Left kidney (tissue), 2 donors: ENCODE data around the gene CDH12. TPM values are rescaled to one million over a fixed set of nuclear protein-coding genes. Genes with fewer than 3 reads are reported as not detected.
"Not testable (repeated sequence)": the region's sequence is repeated elsewhere in the genome, so short reads cannot be mapped to it uniquely, and the experiment has no call there.

ENCODE experiments used
- DNase-seq: peaks from one replicate; pipeline ENCODE4 v3.0.0-alpha.2; 2013
- polyA plus RNA-seq: library from polyadenylated mRNA; unstranded; fragments of 120-200 nt; gene quantifications from one replicate; pipeline ENCODE4 v1.2.1, GENCODE V29; 2013; ENCODE audit not compliant: insufficient read length

Gene CDH12
- polyA plus RNA-seq, 1 donor: 7.5 TPM

DNA sequence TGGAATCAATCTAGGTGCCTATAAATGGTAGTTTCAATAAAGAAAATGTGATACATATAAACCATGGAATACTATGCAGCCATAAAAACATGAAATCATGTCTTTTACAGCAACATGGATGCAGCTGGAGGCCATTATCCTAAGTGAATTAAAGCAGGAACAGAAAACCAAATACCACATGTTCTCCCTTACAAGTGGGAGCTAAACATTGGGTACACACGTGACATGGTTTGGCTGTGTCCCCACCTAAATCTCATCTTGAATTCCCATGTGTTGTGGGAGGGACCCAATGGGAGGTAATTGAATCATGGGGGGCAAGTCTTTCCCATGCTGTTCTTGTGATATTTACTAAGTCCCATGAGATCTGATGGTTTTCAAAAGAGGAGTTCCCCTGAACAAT, 78.9 kb downstream of the CDH12 start:
- DNase-seq: not testable (repeated sequence)

- no peak for DNase-seq
Observed at GRCh38 chr5:22764736-22765135, 88.4 kb downstream of the CDH12 start.

DNA sequence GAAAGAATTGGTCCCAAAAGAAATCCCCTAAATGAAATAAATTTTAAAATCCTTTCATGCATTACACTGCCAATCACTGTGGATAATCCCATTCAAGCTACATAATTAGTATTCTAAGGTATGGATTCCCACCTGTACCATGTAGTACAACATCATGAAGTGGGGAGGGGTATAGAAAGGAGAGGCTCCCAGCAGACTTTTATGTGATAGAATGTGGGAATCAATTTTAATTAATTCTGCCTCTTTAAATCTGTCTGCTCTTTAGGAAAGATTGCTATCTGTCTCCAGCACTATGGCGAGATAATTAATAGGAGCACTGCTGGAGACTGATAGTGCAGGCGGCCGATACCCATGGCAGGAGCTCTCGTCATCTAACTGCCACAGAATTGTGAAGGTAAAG, 95.4 kb downstream of the CDH12 start:
- no peak for DNase-seq

- no peak for DNase-seq
Observed at GRCh38 chr5:22754155-22754554, 99.0 kb downstream of the CDH12 start.

GRCh38 chr5:22751536-22751935, 101.6 kb downstream of the CDH12 start:
- no peak for DNase-seq

- DNase-seq: no peak
Observed at GRCh38 chr5:22736443-22737003, 116.6 kb downstream of the CDH12 start.

- no peak for DNase-seq
Observed at GRCh38 chr5:22734907-22735306, 118.2 kb downstream of the CDH12 start.

DNA sequence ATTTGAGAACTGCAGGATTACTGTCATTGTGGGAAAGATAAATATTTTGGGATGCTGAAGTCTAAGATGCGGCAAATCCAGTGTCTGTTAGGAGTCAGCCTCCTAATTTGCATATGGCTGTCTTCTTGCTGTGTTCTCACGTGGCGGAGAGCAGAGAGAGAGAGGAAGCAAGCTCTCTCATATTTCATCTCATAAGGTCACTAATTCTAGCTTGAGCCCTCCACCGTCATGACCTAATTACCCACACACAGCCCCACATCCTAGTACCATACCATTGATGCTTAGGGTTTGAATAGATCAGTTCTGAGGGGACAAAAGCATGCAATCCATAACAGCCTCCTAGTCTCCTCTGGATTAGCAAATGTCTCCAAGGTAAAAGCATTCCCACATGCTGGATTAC, 124.5 kb downstream of the CDH12 start:
- DNase-seq: no peak

DNA sequence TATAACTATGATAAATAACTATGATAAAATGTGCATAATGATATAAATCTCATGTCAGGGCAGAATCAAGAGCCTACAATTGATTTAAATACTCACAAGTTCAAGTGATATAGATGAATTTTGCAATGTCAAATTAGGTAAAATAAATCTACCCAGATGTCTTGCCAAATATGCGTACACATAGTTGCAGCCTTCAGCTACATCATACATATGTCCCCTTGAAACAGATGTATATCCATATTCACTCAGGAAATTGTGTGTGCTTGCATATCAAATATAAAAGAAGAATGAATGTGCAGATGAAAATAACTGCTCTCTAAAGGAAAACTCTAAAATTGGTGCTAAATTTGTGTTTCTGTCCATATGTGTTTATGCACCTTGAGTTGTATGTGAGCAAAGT, 130.7 kb downstream of the CDH12 start:
- DNase-seq: no peak

DNA sequence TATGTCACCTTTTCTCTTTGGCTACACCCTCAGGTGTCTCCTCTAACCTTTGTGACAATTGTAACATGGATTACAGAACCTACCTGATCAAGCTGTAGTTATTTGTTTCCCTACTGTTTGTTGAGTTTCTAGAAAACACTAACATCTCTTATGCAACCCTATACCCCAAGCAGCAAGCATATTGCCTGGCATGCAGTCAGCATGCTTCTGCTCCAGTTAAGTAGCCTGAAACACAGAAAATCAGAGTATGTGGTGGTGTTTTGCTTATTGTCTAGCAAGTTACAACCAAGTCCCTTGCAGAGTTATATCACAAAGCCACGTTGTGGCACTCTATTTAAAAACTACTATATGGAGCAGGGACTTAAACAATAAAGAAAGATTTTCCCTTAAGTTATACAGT, 131.1 kb downstream of the CDH12 start:
- DNase-seq: no peak

GRCh38 chr5:22719842-22720241, 133.3 kb downstream of the CDH12 start:
- DNase-seq: no peak

- DNase-seq: no peak
Observed at GRCh38 chr5:22710660-22711059, 142.5 kb downstream of the CDH12 start.

GRCh38 chr5:22709743-22710142, 143.4 kb downstream of the CDH12 start:
- no peak for DNase-seq

- DNase-seq: no peak
Observed at GRCh38 chr5:22708770-22709328, 144.3 kb downstream of the CDH12 start.

DNA sequence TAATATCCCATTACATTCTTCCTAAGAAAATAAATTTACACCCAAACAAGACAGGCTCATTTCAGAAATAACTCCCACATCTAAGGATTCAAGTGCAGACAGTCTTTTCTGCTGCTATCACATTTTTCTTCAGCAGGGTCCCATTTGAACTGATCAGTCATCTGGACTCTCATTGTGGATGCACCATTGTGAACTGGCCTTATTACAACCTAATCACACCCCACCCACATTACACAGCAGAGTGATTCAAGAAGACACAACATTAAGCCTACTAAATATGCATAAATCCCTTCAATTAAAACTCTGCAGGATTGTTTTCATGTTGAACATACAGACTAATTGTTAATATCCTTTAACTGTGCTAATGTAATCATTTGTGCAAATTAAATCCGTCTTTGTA, 146.2 kb downstream of the CDH12 start:
- DNase-seq: no peak

- no peak for DNase-seq
Observed at GRCh38 chr5:22699319-22699718, 153.8 kb downstream of the CDH12 start.

DNA sequence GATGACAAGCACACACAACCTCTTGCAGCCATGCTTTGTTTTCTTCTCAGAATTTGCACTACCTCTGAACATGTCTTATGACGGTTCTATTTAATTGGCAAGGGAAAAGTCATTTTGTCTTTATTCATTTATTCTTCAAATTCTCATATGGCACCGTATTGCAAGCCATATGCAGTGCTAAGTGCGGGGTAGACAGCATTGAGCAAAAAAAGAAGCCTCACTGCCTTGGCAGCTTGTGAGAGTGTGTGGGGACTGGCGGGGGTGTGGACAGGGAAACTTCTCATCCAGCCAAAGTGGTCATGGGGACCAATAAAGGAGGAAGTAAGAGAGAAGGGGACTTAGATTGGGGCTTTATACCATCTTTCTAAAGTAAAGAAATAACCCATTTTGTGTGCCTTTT, 160.0 kb downstream of the CDH12 start:
- DNase-seq: no peak

GRCh38 chr5:22683050-22683449, 170.1 kb downstream of the CDH12 start:
- DNase-seq: no peak

GRCh38 chr5:22678886-22679285, 174.3 kb downstream of the CDH12 start:
- no peak for DNase-seq

GRCh38 chr5:22673131-22673530, 180.0 kb downstream of the CDH12 start:
- no peak for DNase-seq

- DNase-seq: no peak
Observed at GRCh38 chr5:22669345-22669744, 183.8 kb downstream of the CDH12 start.

GRCh38 chr5:22665801-22666200, 187.3 kb downstream of the CDH12 start:
- no peak for DNase-seq

DNA sequence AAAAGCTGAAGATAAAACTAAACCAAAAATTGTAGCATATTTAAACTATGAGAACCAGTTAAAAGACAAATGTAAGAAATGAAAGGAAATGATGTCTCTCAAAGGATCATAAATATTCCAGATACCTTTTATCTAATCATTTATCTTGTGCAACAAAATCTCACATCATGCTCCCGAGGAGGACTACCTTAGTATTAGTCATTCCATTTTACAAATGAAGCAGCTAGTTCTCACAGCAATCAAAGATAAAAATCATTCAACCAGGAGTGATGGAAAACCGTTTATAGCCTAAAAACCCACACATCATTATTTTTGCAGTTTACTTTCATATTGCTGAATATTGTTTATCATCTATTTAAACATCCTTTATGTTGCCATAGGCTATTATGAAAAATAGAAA, 190.0 kb downstream of the CDH12 start:
- DNase-seq: no peak

- no peak for DNase-seq
Observed at GRCh38 chr5:22662391-22662790, 190.8 kb downstream of the CDH12 start.

DNA sequence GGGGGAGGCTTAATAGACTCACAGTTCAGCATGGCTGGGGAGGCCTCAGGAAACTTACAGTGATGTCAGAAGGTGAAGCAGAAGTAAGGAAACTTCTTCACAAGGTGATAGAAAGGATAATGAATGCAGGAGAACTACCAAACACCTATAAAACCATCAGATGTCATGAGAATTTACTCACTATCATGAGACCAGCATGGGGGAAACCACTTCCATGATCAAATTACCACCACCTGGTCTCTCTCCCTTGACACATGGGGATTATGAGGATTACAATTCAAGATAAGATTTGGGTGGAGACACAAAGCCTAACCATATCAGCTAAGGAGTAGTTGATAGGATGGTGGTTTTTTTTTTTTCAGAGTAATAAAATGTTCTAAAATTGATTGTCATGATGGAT, 201.8 kb downstream of the CDH12 start:
- no peak for DNase-seq
